Mammary epithelial cell (primary cell): ENCODE data around the gene PTPRT.

ENCODE experiments used
- EZH2 ChIP-seq: IDR thresholded peaks from 2 replicates; pipeline ENCODE4 v1.6.1; 2012; ENCODE audit warnings: low read length, inconsistent platforms, borderline replicate concordance
- TF ChIP-seq, protein P1 (sequence below), 2 donors: IDR thresholded peaks in 1 of 2; conservative IDR thresholded peaks in 1 of 2; 2 replicates each; pipeline ENCODE4 v1.5.1; 2011 to 2012; ENCODE audit warnings: inconsistent platforms in 2 of 2, low read length in 2 of 2, mild to moderate bottlenecking in 2 of 2, control low read depth in 1 of 2, low read depth in 1 of 2; ENCODE audit not compliant: insufficient read depth in 1 of 2; ENCODE audit errors: extremely low read depth in 1 of 2

DNA sequence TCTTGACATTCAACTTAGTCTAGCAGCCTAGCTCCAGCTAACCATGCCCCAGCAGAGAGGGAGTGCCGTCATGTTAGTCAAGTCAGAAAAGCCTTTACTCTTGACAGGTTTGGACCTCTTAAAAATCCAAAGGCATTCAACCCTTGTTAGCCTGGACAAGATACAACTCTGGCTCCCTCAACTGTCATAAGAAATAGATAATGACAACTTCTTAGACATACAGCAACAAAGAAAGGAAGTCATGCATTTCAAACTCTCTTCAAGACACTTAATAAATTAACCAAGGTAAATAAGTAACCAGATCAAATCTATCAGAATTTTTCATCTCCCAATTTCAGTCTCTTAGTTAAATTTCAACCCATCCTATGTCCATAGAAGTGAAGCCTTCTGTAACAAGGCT, 22.7 kb downstream of the PTPRT start:
- TF ChIP-seq, protein P1, sequence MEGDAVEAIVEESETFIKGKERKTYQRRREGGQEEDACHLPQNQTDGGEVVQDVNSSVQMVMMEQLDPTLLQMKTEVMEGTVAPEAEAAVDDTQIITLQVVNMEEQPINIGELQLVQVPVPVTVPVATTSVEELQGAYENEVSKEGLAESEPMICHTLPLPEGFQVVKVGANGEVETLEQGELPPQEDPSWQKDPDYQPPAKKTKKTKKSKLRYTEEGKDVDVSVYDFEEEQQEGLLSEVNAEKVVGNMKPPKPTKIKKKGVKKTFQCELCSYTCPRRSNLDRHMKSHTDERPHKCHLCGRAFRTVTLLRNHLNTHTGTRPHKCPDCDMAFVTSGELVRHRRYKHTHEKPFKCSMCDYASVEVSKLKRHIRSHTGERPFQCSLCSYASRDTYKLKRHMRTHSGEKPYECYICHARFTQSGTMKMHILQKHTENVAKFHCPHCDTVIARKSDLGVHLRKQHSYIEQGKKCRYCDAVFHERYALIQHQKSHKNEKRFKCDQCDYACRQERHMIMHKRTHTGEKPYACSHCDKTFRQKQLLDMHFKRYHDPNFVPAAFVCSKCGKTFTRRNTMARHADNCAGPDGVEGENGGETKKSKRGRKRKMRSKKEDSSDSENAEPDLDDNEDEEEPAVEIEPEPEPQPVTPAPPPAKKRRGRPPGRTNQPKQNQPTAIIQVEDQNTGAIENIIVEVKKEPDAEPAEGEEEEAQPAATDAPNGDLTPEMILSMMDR (conservative IDR thresholded peaks at IDR 0.05 in 1 of 2, IDR thresholded peaks at IDR 0.05 in 1 of 2; ENCODE audit: extremely low read depth in 1 of 2, insufficient read depth in 1 of 2, low read depth in 1 of 2, low read length in 2 of 2): no peak
- no peak for TF ChIP-seq EZH2
